T-helper 2 cell treated with Interferon-gamma antibody and Interleukin-4, amounts not matched to agents 5 μg/mL and 100 μg/mL, for 36 hours (primary cell): ENCODE measurements around the gene RBP7.
A peak's percentile ranks its signal among the peaks of the same experiment; 100 is the strongest.

Experiments
- DNase-seq: peaks from one replicate; pipeline ENCODE4 v3.0.0; 2021; ENCODE audit warnings: low spot score
- H3K27ac Mint-ChIP-seq: one replicate; pipeline ENCODE4 v1.8.0; 2021; ENCODE audit warnings: mild to moderate bottlenecking, mixed read lengths
- H3K27me3 Mint-ChIP-seq: one replicate; pipeline ENCODE4 v1.8.0; 2021; ENCODE audit warnings: low read depth, mixed read lengths
- H3K36me3 Mint-ChIP-seq: one replicate; pipeline ENCODE4 v1.8.0; 2021; ENCODE audit warnings: low read depth, mixed read lengths
- H3K4me1 Mint-ChIP-seq: one replicate; pipeline ENCODE4 v1.8.0; 2021; ENCODE audit warnings: low read depth, mixed read lengths
- H3K4me3 Mint-ChIP-seq: one replicate; pipeline ENCODE4 v1.8.0; 2022; ENCODE audit warnings: mild to moderate bottlenecking, moderate library complexity, mixed read lengths
- H3K9me3 Mint-ChIP-seq: one replicate; pipeline ENCODE4 v1.8.0; 2021; ENCODE audit warnings: mixed read lengths

Gene RBP7

GRCh38 chr1:10046356-10047085 lies 49.5 kb downstream of the RBP7 start:
- Mint-ChIP-seq H3K9me3 (no peaks in the 10 kb centered on the region), H3K27ac (no peak overlapping the region), H3K27me3 (no peaks in the 10 kb centered on the region), H3K4me3 (no peak overlapping the region), H3K36me3 (peaks cover 7% of the 10 kb centered on the region), H3K4me1 (peaks cover 2% of the 10 kb centered on the region)
- no peak for DNase-seq

DNA sequence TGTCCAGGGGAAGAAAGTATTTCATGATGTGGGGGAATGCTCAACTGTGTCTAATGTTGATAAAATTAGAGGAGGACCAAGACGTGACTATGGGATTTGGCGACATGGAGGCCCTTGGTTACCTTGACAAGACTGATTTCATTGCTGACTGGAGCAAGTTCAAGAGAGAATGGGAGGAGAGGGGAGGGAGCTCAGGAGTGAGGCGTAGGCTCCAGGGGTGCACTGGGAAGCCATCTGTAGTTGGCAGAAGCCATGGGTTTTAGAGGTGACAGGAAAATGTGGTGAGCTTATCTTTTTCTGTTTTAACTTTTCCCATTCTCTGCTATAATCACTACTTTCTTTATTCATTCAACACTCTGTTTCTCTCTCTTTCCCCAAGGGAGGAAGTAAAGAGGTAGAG lies 51.6 kb downstream of the RBP7 start:
- Mint-ChIP-seq H3K27me3 (no peaks in the 10 kb centered on the region), H3K4me1 (peaks cover 2% of the 10 kb centered on the region)
- DNase-seq: no peak

GRCh38 chr1:10050611-10051010 lies 53.6 kb downstream of the RBP7 start:
- peaks cover 2% of the 10 kb centered on the region for H3K4me1 Mint-ChIP-seq
- DNase-seq: no peak
- no peak overlapping the region for H3K4me3 Mint-ChIP-seq
- no peaks in the 10 kb centered on the region for H3K27me3 Mint-ChIP-seq
- H3K36me3 Mint-ChIP-seq: peaks cover 8% of the 10 kb centered on the region
- no peak overlapping the region for H3K27ac Mint-ChIP-seq
- no peaks in the 10 kb centered on the region for H3K9me3 Mint-ChIP-seq

More for the DNA sequence above, 51.6 kb downstream of the RBP7 start:
- Mint-ChIP-seq H3K4me3 (no peak overlapping the region), H3K9me3 (no peaks in the 10 kb centered on the region), H3K27ac (no peak overlapping the region), H3K36me3 (peaks cover 4% of the 10 kb centered on the region)

DNA sequence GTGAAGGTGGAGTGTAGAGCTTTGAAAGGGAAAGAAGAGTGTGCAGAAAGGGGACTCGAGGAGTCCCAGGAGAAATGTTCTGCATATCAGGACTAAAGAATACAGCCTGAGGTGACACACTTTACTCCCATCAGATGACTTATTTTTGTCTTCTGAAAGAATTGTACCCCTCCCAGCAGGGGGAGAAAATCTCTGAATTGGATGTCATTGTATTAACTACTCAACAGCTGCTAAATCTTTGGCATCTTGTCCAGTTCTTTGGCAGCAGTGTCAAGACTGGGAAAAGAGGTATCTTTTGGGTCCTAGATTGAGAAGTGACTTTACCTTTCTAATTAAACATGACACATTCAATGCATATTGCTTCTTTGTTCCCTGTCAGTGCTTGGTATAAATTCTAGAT lies 54.6 kb downstream of the RBP7 start:
- Mint-ChIP-seq H3K9me3 (no peaks in the 10 kb centered on the region), H3K4me3 (no peak overlapping the region), H3K36me3 (peaks cover 8% of the 10 kb centered on the region), H3K4me1 (peaks cover 1% of the 10 kb centered on the region), H3K27ac (no peak overlapping the region), H3K27me3 (no peaks in the 10 kb centered on the region)
- no peak for DNase-seq

GRCh38 chr1:10052347-10052746 lies 55.3 kb downstream of the RBP7 start:
- H3K9me3 Mint-ChIP-seq: no peaks in the 10 kb centered on the region

GRCh38 chr1:10054465-10054864 lies 57.4 kb downstream of the RBP7 start:
- no peak overlapping the region for H3K27ac Mint-ChIP-seq
- H3K4me3 Mint-ChIP-seq: no peak overlapping the region
- no peaks in the 10 kb centered on the region for H3K4me1 Mint-ChIP-seq
- H3K36me3 Mint-ChIP-seq: peaks cover 8% of the 10 kb centered on the region
- no peaks in the 10 kb centered on the region for H3K9me3 Mint-ChIP-seq
- H3K27me3 Mint-ChIP-seq: no peaks in the 10 kb centered on the region
- no peak for DNase-seq

More at GRCh38 chr1:10052347-10052746, 55.3 kb downstream of the RBP7 start:
- Mint-ChIP-seq H3K27me3 (no peaks in the 10 kb centered on the region), H3K36me3 (peaks cover 8% of the 10 kb centered on the region), H3K27ac (no peak overlapping the region), H3K4me3 (no peak overlapping the region), H3K4me1 (no peaks in the 10 kb centered on the region)
- no peak for DNase-seq

- Mint-ChIP-seq H3K9me3 (no peaks in the 10 kb centered on the region), H3K27me3 (no peaks in the 10 kb centered on the region), H3K4me3 (no peak overlapping the region), H3K36me3 (peaks cover 6% of the 10 kb centered on the region), H3K27ac (no peak overlapping the region), H3K4me1 (no peaks in the 10 kb centered on the region)
- DNase-seq: no peak
These were observed 59.6 kb downstream of the RBP7 start for GRCh38 chr1:10056599-10056987.

DNA sequence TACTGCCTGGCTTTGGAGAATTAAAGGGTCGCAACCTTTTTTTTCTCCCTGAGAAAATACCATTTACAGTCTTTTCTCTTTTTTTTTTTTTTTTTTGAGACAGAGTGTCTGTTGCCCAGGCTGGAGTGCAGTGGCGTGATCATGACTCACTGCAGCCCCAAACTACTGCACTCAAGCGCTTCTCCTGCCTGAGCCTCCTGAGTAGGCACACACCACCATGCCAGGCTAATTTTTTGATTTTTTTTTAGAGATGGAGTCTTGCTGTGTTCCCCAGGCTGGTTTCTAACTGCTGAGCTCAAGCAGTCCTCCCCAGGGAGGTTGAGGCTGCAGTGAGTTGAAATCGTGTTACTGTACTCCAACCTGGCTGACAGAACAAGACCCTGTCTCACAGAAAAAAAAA lies 60.3 kb downstream of the RBP7 start:
- Mint-ChIP-seq H3K4me1 (no peaks in the 10 kb centered on the region), H3K4me3 (no peak overlapping the region), H3K9me3 (no peaks in the 10 kb centered on the region), H3K27me3 (no peaks in the 10 kb centered on the region), H3K27ac (no peak overlapping the region), H3K36me3 (peaks cover 6% of the 10 kb centered on the region)
- no peak for DNase-seq

DNA sequence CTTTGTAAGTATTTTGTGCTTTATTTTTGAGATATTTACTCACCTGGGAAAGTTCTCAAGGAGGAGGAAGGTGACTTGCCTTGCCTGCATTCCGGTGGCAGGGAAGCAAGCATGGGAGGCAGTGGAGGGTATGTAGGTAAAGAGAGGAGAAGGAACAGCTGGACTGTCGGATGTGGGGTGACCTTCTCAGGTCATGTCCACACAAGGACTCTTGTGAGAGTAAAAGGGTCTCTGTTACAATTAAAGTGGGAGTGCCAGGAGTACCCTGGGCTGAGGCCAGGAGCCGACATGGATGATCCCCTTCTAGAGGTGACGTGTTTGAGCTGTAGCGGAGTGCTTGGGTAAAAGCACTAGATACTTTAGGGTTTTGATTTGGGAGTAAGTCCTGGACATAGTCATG lies 60.8 kb downstream of the RBP7 start:
- H3K27me3 Mint-ChIP-seq: no peaks in the 10 kb centered on the region
- H3K27ac Mint-ChIP-seq: no peak overlapping the region
- no peaks in the 10 kb centered on the region for H3K9me3 Mint-ChIP-seq
- no peak overlapping the region for H3K4me3 Mint-ChIP-seq
- H3K36me3 Mint-ChIP-seq: peaks cover 6% of the 10 kb centered on the region
- DNase-seq: no peak
- no peaks in the 10 kb centered on the region for H3K4me1 Mint-ChIP-seq

DNA sequence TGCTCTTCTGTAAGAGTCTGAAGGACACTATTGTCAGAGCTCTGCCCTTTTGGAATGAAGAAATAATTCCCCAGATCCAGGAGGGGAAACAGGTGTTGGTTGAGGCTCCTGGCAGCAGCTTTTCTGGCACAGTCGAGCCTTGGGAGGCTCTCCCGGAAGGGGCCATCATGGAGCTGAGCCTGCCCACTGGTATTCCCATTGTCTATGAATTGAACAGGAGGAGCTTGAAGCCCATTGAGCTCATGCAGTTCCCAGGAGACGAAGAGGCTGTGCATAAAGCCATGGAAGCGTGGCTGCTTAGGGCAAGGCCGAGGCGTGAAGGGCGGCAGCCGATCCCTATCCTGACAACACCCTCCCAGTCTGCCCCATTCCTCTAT lies 62.3 kb downstream of the RBP7 start:
- Mint-ChIP-seq H3K4me1 (peaks cover 6% of the 10 kb centered on the region), H3K9me3 (no peaks in the 10 kb centered on the region), H3K36me3 (peaks cover 2% of the 10 kb centered on the region), H3K4me3 (no peak overlapping the region), H3K27me3 (no peaks in the 10 kb centered on the region), H3K27ac (no peak overlapping the region)
- no peak for DNase-seq

- no peak overlapping the region for H3K4me3 Mint-ChIP-seq
- no peaks in the 10 kb centered on the region for H3K27me3 Mint-ChIP-seq
- no peak overlapping the region for H3K27ac Mint-ChIP-seq
- DNase-seq: no peak
- no peaks in the 10 kb centered on the region for H3K9me3 Mint-ChIP-seq
- no peaks in the 10 kb centered on the region for H3K36me3 Mint-ChIP-seq
- H3K4me1 Mint-ChIP-seq: peaks cover 8% of the 10 kb centered on the region
These were observed 63.5 kb downstream of the RBP7 start for GRCh38 chr1:10060311-10061100.

DNA sequence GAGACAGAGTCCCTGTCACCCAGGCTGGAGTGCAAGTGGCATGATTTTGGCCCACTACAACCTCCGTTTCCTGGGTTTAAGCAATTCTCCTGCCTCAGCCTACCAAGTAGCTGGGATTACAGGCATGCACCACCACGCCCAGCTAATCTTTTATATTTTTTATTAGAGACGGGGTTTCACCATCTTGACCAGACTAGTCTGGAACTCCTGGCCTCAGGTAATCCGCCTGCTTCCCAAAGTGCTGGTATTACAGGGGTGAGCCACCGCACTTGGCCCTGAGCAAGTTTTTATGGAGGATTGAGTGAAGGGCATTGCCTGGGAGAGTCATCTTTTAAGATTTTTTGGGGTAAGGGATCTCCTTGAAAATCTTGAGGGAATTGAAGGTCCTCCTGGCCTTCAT lies 64.2 kb downstream of the RBP7 start:
- DNase-seq: no peak
- Mint-ChIP-seq H3K9me3 (no peaks in the 10 kb centered on the region), H3K4me1 (peaks cover 8% of the 10 kb centered on the region), H3K4me3 (no peak overlapping the region), H3K36me3 (no peaks in the 10 kb centered on the region), H3K27ac (no peak overlapping the region), H3K27me3 (no peaks in the 10 kb centered on the region)

GRCh38 chr1:10063878-10064277 lies 66.8 kb downstream of the RBP7 start:
- Mint-ChIP-seq H3K27ac (peak overlapping the region; percentile 2), H3K4me3 (no peak overlapping the region), H3K36me3 (no peaks in the 10 kb centered on the region), H3K4me1 (peaks cover 10% of the 10 kb centered on the region), H3K9me3 (no peaks in the 10 kb centered on the region), H3K27me3 (no peaks in the 10 kb centered on the region)
- no peak for DNase-seq

DNA sequence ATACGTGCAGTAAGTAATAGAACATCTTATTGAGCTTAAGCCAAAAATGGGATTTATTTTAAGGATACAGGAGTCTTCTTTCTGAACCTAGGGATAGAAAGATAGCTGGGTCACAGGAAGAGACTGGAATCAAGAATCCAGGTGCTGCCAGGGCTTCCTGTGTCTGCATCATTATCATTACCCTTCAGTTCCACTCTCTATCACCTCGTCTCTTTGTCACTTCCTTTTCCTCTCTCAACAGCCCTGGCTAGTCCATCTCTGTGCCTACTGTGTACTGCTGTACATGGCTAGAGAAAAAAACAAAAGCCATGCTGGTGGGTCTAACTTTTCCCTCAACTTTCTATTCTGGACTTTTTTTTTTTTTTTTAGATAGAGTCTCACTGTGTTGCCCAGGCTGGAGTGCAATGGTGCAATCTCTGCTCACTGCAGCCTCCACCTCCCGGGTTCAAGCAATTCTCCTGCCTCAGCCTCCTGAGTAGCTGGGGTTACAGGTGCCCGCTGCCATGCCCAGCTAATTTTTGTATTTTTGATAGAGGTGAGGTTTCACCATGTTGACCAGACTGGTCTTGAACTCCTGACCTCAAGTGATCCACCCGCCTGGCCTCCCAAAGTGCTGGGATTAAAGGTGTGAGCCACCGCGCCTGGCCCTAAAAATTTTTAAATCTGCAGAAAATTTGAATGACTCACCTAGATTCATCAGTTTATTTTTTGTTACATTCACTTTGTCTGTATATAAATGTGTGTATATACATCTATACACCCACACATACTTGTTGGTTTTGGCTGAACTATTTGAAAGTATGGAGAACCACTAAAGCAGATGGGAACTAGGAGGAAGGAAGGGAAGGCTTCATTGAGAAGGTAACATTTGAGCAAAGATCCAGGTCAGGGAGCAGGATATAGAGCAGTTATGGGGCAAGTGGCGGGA lies 67.7 kb downstream of the RBP7 start:
- no peaks in the 10 kb centered on the region for H3K27me3 Mint-ChIP-seq
- H3K9me3 Mint-ChIP-seq: no peaks in the 10 kb centered on the region
- DNase-seq: no peak
- H3K4me3 Mint-ChIP-seq: no peak overlapping the region
- no peak overlapping the region for H3K27ac Mint-ChIP-seq
- H3K36me3 Mint-ChIP-seq: peaks cover 1% of the 10 kb centered on the region
- H3K4me1 Mint-ChIP-seq: peaks cover 10% of the 10 kb centered on the region
